ENCODE data around the gene GREB1.

GREB1 gene

GRCh38 chr2:11513319-11513718 is 20.5 kb upstream of the GREB1 start:
- no peak for DNase-seq

- DNase-seq = no peak
Measured at GRCh38 chr2:11514081-11514730, 19.6 kb upstream of the GREB1 start.

GRCh38 chr2:11514904-11515303 is 18.9 kb upstream of the GREB1 start:
- DNase-seq = no peak

- DNase-seq = no peak
Measured at GRCh38 chr2:11515490-11515981, 18.3 kb upstream of the GREB1 start.

GRCh38 chr2:11516984-11517648 is 16.7 kb upstream of the GREB1 start:
- no peak for DNase-seq

- DNase-seq = no peak
Measured at GRCh38 chr2:11517906-11518305, 15.9 kb upstream of the GREB1 start.

- no peak for DNase-seq
Measured at GRCh38 chr2:11520092-11520693, 13.7 kb upstream of the GREB1 start.

- no peak for DNase-seq
Measured at GRCh38 chr2:11521775-11522174, 12.1 kb upstream of the GREB1 start.

GRCh38 chr2:11524470-11524869 is 9.4 kb upstream of the GREB1 start:
- no peak for DNase-seq

- DNase-seq = no peak
Measured at GRCh38 chr2:11525762-11526161, 8.1 kb upstream of the GREB1 start.

GRCh38 chr2:11527001-11527400 is 6.8 kb upstream of the GREB1 start:
- no peak for DNase-seq

GRCh38 chr2:11528228-11528627 is 5.6 kb upstream of the GREB1 start:
- no peak for DNase-seq

GRCh38 chr2:11530864-11531465 is 2.9 kb upstream of the GREB1 start:
- no peak for DNase-seq

GRCh38 chr2:11532416-11533055 is 1.3 kb upstream of the GREB1 start:
- DNase-seq = no peak

- no peak for DNase-seq
Measured at GRCh38 chr2:11534071-11534745, 363 bp downstream of the GREB1 start.

GRCh38 chr2:11534746-11535484 is 1.1 kb downstream of the GREB1 start:
- DNase-seq = no peak

- DNase-seq = no peak
Measured at GRCh38 chr2:11535899-11536344, 2.1 kb downstream of the GREB1 start.

GRCh38 chr2:11537951-11538350 is 4.1 kb downstream of the GREB1 start:
- DNase-seq = no peak

GRCh38 chr2:11539317-11540147 is 5.7 kb downstream of the GREB1 start:
- DNase-seq = no peak

- no peak for DNase-seq
Measured at GRCh38 chr2:11540148-11540995, 6.5 kb downstream of the GREB1 start.
